AG09309 (cell line): ENCODE measurements around the gene TTLL5.

ENCODE experiments used
- DNase-seq: peaks from one replicate; pipeline ENCODE4 v3.0.0-alpha.2; 2010; ENCODE audit warnings: low read depth
- H3K4me3 ChIP-seq: 2 replicates; pipeline ENCODE4 v1.5.1; 2011; ENCODE audit warnings: mild to moderate bottlenecking, low read depth, low read length, moderate library complexity; ENCODE audit not compliant: control insufficient read depth
- CTCF ChIP-seq: IDR thresholded peaks from 2 replicates; pipeline ENCODE4 v1.5.1; 2011; ENCODE audit warnings: mild to moderate bottlenecking, low read depth, low read length, inconsistent platforms; ENCODE audit not compliant: insufficient read depth, control insufficient read depth; ENCODE audit errors: missing control alignments

The TTLL5 gene

GRCh38 chr14:75625034-75625433 lies 36.0 kb upstream of the TTLL5 start:
- no peak for TF ChIP-seq CTCF

GRCh38 chr14:75626396-75626795 lies 34.6 kb upstream of the TTLL5 start:
- H3K4me3 ChIP-seq = no peak overlapping the region
- DNase-seq = no peak
- TF ChIP-seq CTCF = no peak

More at GRCh38 chr14:75625034-75625433, 36.0 kb upstream of the TTLL5 start:
- DNase-seq = no peak
- no peak overlapping the region for H3K4me3 ChIP-seq

GRCh38 chr14:75626863-75627262 lies 34.2 kb upstream of the TTLL5 start:
- TF ChIP-seq CTCF = no peak
- no peak for DNase-seq
- H3K4me3 ChIP-seq = no peak overlapping the region

- no peak for DNase-seq
- H3K4me3 ChIP-seq = no peak overlapping the region
- no peak for TF ChIP-seq CTCF
Measured at GRCh38 chr14:75627406-75627805, 33.6 kb upstream of the TTLL5 start.

GRCh38 chr14:75628816-75629215 lies 32.2 kb upstream of the TTLL5 start:
- no peak overlapping the region for H3K4me3 ChIP-seq
- no peak for TF ChIP-seq CTCF

GRCh38 chr14:75630695-75631452 lies 30.2 kb upstream of the TTLL5 start:
- TF ChIP-seq CTCF = no peak
- H3K4me3 ChIP-seq = no peak overlapping the region
- DNase-seq = no peak

More at GRCh38 chr14:75628816-75629215, 32.2 kb upstream of the TTLL5 start:
- DNase-seq = no peak
